ENCODE data around the gene TSPAN3. TPM values are rescaled to one million over a fixed set of nuclear protein-coding genes. Genes with fewer than 3 reads are reported as not detected.

The TSPAN3 gene
- total RNA-seq, 4 donors from 2014 or later = 92.2 to 165 (median 131) TPM

- WGBS = 100% methylated on average over 3 of the region's 7 CpGs
- Histone ChIP-seq H3K4me3 (no peak overlapping the region), H3K27ac (replicated peaks in 1 of 4) (no peak overlapping the region), H3K36me3 (no peaks in the 10 kb centered on the region), H3K27me3 (no peaks in the 10 kb centered on the region), H3K9me3 (no peaks in the 10 kb centered on the region), H3K4me1 (peaks cover 4 to 9% (median 6%) of the 10 kb centered on the region in 4 donors)
- DNase-seq (ENCODE audit: extremely low spot score) = no peak
- intact Hi-C loops (cut with DNase I) = no loop called here
- TF ChIP-seq EP300 (IDR thresholded peaks at IDR 0.05) (no peak), POLR2A (IDR thresholded peaks at IDR 0.05; ENCODE audit: low read depth) (no peak), CTCF (IDR thresholded peaks at IDR 0.05) (no peak), POLR2AphosphoS5 (IDR thresholded peaks at IDR 0.05) (no peak)
Measured at GRCh38 chr15:77017091-77017660, 53.7 kb downstream of the TSPAN3 start.

GRCh38 chr15:77016321-77016695 is 54.6 kb downstream of the TSPAN3 start:
- WGBS = 60% methylated on average over 1 of the region's 3 CpGs
- no peaks in the 10 kb centered on the region for H3K36me3 ChIP-seq
- no peak for DNase-seq (ENCODE audit: extremely low spot score)
- no peak overlapping the region for H3K4me3 ChIP-seq
- no peak for TF ChIP-seq CTCF (IDR thresholded peaks at IDR 0.05)
- TF ChIP-seq POLR2AphosphoS5 (IDR thresholded peaks at IDR 0.05) = no peak
- TF ChIP-seq POLR2A (IDR thresholded peaks at IDR 0.05; ENCODE audit: low read depth) = no peak
- TF ChIP-seq EP300 (IDR thresholded peaks at IDR 0.05) = no peak
- H3K4me1 ChIP-seq = peaks cover 0 to 9% (median 5%) of the 10 kb centered on the region in 4 donors
- H3K9me3 ChIP-seq = no peaks in the 10 kb centered on the region
- intact Hi-C loops (cut with DNase I) = no loop called here
- no peak overlapping the region for H3K27ac ChIP-seq (replicated peaks in 1 of 4)
- no peaks in the 10 kb centered on the region for H3K27me3 ChIP-seq

- Histone ChIP-seq H3K36me3 (no peaks in the 10 kb centered on the region), H3K9me3 (no peaks in the 10 kb centered on the region), H3K4me3 (no peak overlapping the region), H3K27ac (replicated peaks in 1 of 4) (no peak overlapping the region), H3K4me1 (peaks cover 0 to 9% (median 5%) of the 10 kb centered on the region in 4 donors), H3K27me3 (no peaks in the 10 kb centered on the region)
- WGBS = 65% methylated on average over 10 of the region's 21 CpGs
- TF ChIP-seq CTCF (IDR thresholded peaks at IDR 0.05) (no peak), EP300 (IDR thresholded peaks at IDR 0.05) (no peak), POLR2AphosphoS5 (IDR thresholded peaks at IDR 0.05) (no peak), POLR2A (IDR thresholded peaks at IDR 0.05; ENCODE audit: low read depth) (no peak)
- DNase-seq (ENCODE audit: extremely low spot score) = no peak
- intact Hi-C loops (cut with DNase I) = no loop called here
Measured at GRCh38 chr15:77015646-77016320, 55.1 kb downstream of the TSPAN3 start.

GRCh38 chr15:77014132-77015081 is 56.5 kb downstream of the TSPAN3 start:
- WGBS = 85% methylated on average over 14 of the region's 23 CpGs
- no peak for TF ChIP-seq CTCF (IDR thresholded peaks at IDR 0.05)
- TF ChIP-seq POLR2A (IDR thresholded peaks at IDR 0.05; ENCODE audit: low read depth) = no peak
- no peak for TF ChIP-seq EP300 (IDR thresholded peaks at IDR 0.05)
- no peak for TF ChIP-seq POLR2AphosphoS5 (IDR thresholded peaks at IDR 0.05)
- H3K4me1 ChIP-seq = peaks cover 0 to 9% (median 5%) of the 10 kb centered on the region in 4 donors
- DNase-seq (ENCODE audit: extremely low spot score) = no peak
- intact Hi-C loops (cut with DNase I) = no loop called here
- no peak overlapping the region for H3K4me3 ChIP-seq
- H3K27ac ChIP-seq (replicated peaks in 1 of 4) = no peak overlapping the region
- H3K9me3 ChIP-seq = no peaks in the 10 kb centered on the region
- H3K27me3 ChIP-seq = no peaks in the 10 kb centered on the region
- H3K36me3 ChIP-seq = no peaks in the 10 kb centered on the region

Data from esophagus muscularis mucosa (tissue), 4 donors.